Stomach (tissue), 9 donors: ENCODE measurements around the gene LRRC4C. TPM values are rescaled to one million over a fixed set of nuclear protein-coding genes. Genes with fewer than 3 reads are reported as not detected.

ENCODE experiments used
- DNase-seq, 2 donors: peaks; one replicate each; pipeline versions ENCODE4 v3.0.0 to v3.0.0-alpha.2; 2013 to 2019
- H3K27ac ChIP-seq, 5 donors: fragments of 200-600 bp in 4 of 5; sonication (generic) in 4 of 5; one replicate each; pipeline ENCODE4 v1.5.1; 2013 to 2019; ENCODE audit warnings: mild to moderate bottlenecking in 1 of 5, moderate library complexity in 1 of 5
- H3K27me3 ChIP-seq, 3 donors: fragments of 200-600 bp; sonication (generic); one replicate each; pipeline ENCODE4 v1.5.1; 2017 to 2019; ENCODE audit warnings: mixed run types in 1 of 3
- H3K36me3 ChIP-seq, 4 donors: fragments of 200-600 bp; sonication (generic); 1 replicate in 3 of 4; 2 replicates in 1 of 4; pipeline ENCODE4 v1.5.1; 2016 to 2019
- H3K4me1 ChIP-seq, 4 donors: fragments of 200-600 bp; sonication (generic); one replicate each; pipeline ENCODE4 v1.5.1; 2016 to 2019
- H3K4me3 ChIP-seq, 4 donors: fragments of 200-600 bp; sonication (generic) in 3 of 4; one replicate each; pipeline ENCODE4 v1.5.1; 2016 to 2019; ENCODE audit warnings: mild to moderate bottlenecking in 1 of 4
- H3K9me3 ChIP-seq, 4 donors: fragments of 200-600 bp; sonication (generic); one replicate each; pipeline ENCODE4 v1.5.1; 2016 to 2019
- CTCF ChIP-seq, 7 experiments: fragments of 450-650 bp in 4 of 7; fragments of 200-600 bp in 3 of 7; sonication (generic) in 3 of 7; IDR thresholded peaks; one replicate each; pipeline ENCODE4 v1.5.1; 2016 to 2019; ENCODE audit warnings: antibody characterized with exemption in 7 of 7, control low read depth in 2 of 7, mild to moderate bottlenecking in 1 of 7
- EP300 ChIP-seq: sonication (generic); formaldehyde crosslinking; IDR thresholded peaks from one replicate; pipeline ENCODE4 v1.6.1; 2017; ENCODE audit warnings: antibody characterized with exemption
- POLR2A ChIP-seq, 4 donors: fragments of 450-650 bp; IDR thresholded peaks; one replicate each; pipeline ENCODE4 v1.6.1; 2016; ENCODE audit warnings: antibody characterized with exemption in 4 of 4, control low read depth in 2 of 4, mild to moderate bottlenecking in 1 of 4, moderate library complexity in 1 of 4
- POLR2AphosphoS5 ChIP-seq, 3 donors: sonication (generic); formaldehyde crosslinking; IDR thresholded peaks; one replicate each; pipeline ENCODE4 v1.6.1; 2016; ENCODE audit warnings: antibody characterized with exemption in 3 of 3
- WGBS, 5 donors: extraction: QIAGEN DNeasy Blood & Tissue Kit in 3 of 5; methylation state at CpG; one replicate each; pipeline versions ENCODE4 v1.1.5 to v1.1.7; 2013 to 2018; 5-methylcytosine and 5-hydroxymethylcytosine counted together
- intact Hi-C: fragments of 100-400 bp; cut with DNase I; formaldehyde crosslinking; loops from one replicate; pipeline ENCODE4 v1.15.1; 2023; ENCODE audit warnings: low total_unique reads
- polyA plus RNA-seq, 3 donors: library from polyadenylated mRNA; stranded (reverse); fragments of 200-250 nt; gene quantifications; one replicate each; pipeline ENCODE4 v1.2.3, GENCODE V29; 2013
- total RNA-seq, 5 donors: library from RNA; depleted of rRNA; stranded (reverse); fragments of >200 nt; gene quantifications; one replicate each; pipeline versions ENCODE4 v1.1.0 to v1.2.3, GENCODE V29; 2014 to 2016
- donor health status: healthy with polysubstance abuse.
- donor health status: Bipolar disorder and iron deficiency.
- donor health status: healthy.

Gene LRRC4C
- total and polyA plus RNA-seq, 8 donors, result 0.31 to 3.3 (median 0.45) TPM; not detected in 4

GRCh38 chr11:40246983-40247382 lies 1212.5 kb downstream of the LRRC4C start:
- TF ChIP-seq POLR2AphosphoS5 (IDR thresholded peaks at IDR 0.05) (no peak), POLR2A (IDR thresholded peaks at IDR 0.05) (no peak), EP300 (no peak), CTCF (IDR thresholded peaks at IDR 0.05) (no peak)
- no peaks in the 10 kb centered on the region for H3K9me3 ChIP-seq
- H3K27ac ChIP-seq, result no peak overlapping the region
- H3K4me3 ChIP-seq, result no peak overlapping the region
- no peaks in the 10 kb centered on the region for H3K4me1 ChIP-seq
- DNase-seq, result no peak
- no peaks in the 10 kb centered on the region for H3K27me3 ChIP-seq
- intact Hi-C loops, result no loop called here
- no peaks in the 10 kb centered on the region for H3K36me3 ChIP-seq
- WGBS, 5 donors, result 41 to 57% (median 48%) methylated on average over 2 of the region's 2 CpGs

- no peaks in the 10 kb centered on the region for H3K9me3 ChIP-seq
- no peak for TF ChIP-seq EP300
- TF ChIP-seq CTCF (IDR thresholded peaks at IDR 0.05), result no peak
- TF ChIP-seq POLR2AphosphoS5 (IDR thresholded peaks at IDR 0.05), result no peak
- no peak for TF ChIP-seq POLR2A (IDR thresholded peaks at IDR 0.05)
- no peaks in the 10 kb centered on the region for H3K27me3 ChIP-seq
- DNase-seq, result peak in 1 of 2 donors; percentile 46
- H3K4me1 ChIP-seq, result no peaks in the 10 kb centered on the region
- no peaks in the 10 kb centered on the region for H3K36me3 ChIP-seq
- H3K27ac ChIP-seq, result no peak overlapping the region
- no peak overlapping the region for H3K4me3 ChIP-seq
- intact Hi-C loops, result no loop called here
Observed at GRCh38 chr11:40241524-40242051, 1217.9 kb downstream of the LRRC4C start.

GRCh38 chr11:40240284-40240683 lies 1219.2 kb downstream of the LRRC4C start:
- intact Hi-C loops, result no loop called here
- Histone ChIP-seq H3K4me1 (no peaks in the 10 kb centered on the region), H3K9me3 (no peaks in the 10 kb centered on the region), H3K27ac (no peak overlapping the region), H3K4me3 (no peak overlapping the region), H3K36me3 (no peaks in the 10 kb centered on the region), H3K27me3 (no peaks in the 10 kb centered on the region)
- DNase-seq, result no peak
- WGBS, 5 donors, result 90 to 98% (median 95%) methylated on average over 2 of the region's 2 CpGs
- TF ChIP-seq EP300, result no peak
- TF ChIP-seq CTCF (IDR thresholded peaks at IDR 0.05), result no peak
- no peak for TF ChIP-seq POLR2AphosphoS5 (IDR thresholded peaks at IDR 0.05)

- no peak for TF ChIP-seq EP300
- TF ChIP-seq POLR2A (IDR thresholded peaks at IDR 0.05), result no peak
- no peak for TF ChIP-seq POLR2AphosphoS5 (IDR thresholded peaks at IDR 0.05)
- no peak for TF ChIP-seq CTCF (IDR thresholded peaks at IDR 0.05)
- no peaks in the 10 kb centered on the region for H3K36me3 ChIP-seq
- intact Hi-C loops, result no loop called here
- no peak overlapping the region for H3K4me3 ChIP-seq
- no peak for DNase-seq
- no peaks in the 10 kb centered on the region for H3K9me3 ChIP-seq
- WGBS, 5 donors, result 62 to 85% (median 72%) methylated on average over 3 of the region's 3 CpGs
- H3K27me3 ChIP-seq, result no peaks in the 10 kb centered on the region
- H3K27ac ChIP-seq, result no peak overlapping the region
- H3K4me1 ChIP-seq, result no peaks in the 10 kb centered on the region
Observed at GRCh38 chr11:40236526-40236925, 1222.9 kb downstream of the LRRC4C start.
